HG02870 (cell line): ENCODE results near the gene PIGB.
A peak's percentile ranks its signal among the peaks of the same experiment; 100 is the strongest.
"Not testable (repeated sequence)": the region's sequence is repeated elsewhere in the genome, so short reads cannot be mapped to it uniquely, and the experiment has no call there.

Experiments
- ATAC-seq: cut with Tn5 transposase; IDR thresholded peaks from one replicate; pipeline ENCODE4 v1.9.1; 2021; ENCODE audit warnings: mild to moderate bottlenecking, moderate library complexity; ENCODE audit not compliant: unreplicated experiment

PIGB gene

GRCh38 chr15:55318588-55319494 lies at the start of gene PIGB, which contains the start of gene PIGBOS1:
PIGB (plus strand) TSS chr15:55319222; CDS start chr15:55319251, 29 bp downstream.
PIGBOS1 (minus strand) TSS chr15:55319123; CDS start chr15:55317792, 1,331 bp downstream.
- ATAC-seq: peak; percentile 89

GRCh38 chr15:55270291-55270690 lies 48.7 kb upstream of the PIGB start:
- ATAC-seq: no peak

- no peak for ATAC-seq
These were observed 42.7 kb upstream of the PIGB start for GRCh38 chr15:55276324-55276723.

GRCh38 chr15:55277116-55277564 lies 41.9 kb upstream of the PIGB start:
- ATAC-seq: peak; percentile 54

- ATAC-seq: no peak
These were observed 41.3 kb upstream of the PIGB start for GRCh38 chr15:55277715-55278114.

GRCh38 chr15:55279100-55279745 lies 39.8 kb upstream of the PIGB start:
- no peak for ATAC-seq

- ATAC-seq: peak; percentile 88
These were observed 39.2 kb upstream of the PIGB start for GRCh38 chr15:55279746-55280351.

GRCh38 chr15:55280589-55280988 lies 38.4 kb upstream of the PIGB start:
- ATAC-seq: not testable (repeated sequence)

- ATAC-seq: no peak
These were observed 37.3 kb upstream of the PIGB start for GRCh38 chr15:55281517-55282228.

GRCh38 chr15:55282284-55282833 lies 36.7 kb upstream of the PIGB start:
- no peak for ATAC-seq

GRCh38 chr15:55283379-55284147 lies 35.5 kb upstream of the PIGB start:
- no peak for ATAC-seq

- ATAC-seq: no peak
These were observed 34.6 kb upstream of the PIGB start for GRCh38 chr15:55284426-55284825.

GRCh38 chr15:55286442-55287189 lies 32.4 kb upstream of the PIGB start:
- ATAC-seq: not testable (repeated sequence)

GRCh38 chr15:55288006-55288717 lies 30.9 kb upstream of the PIGB start:
- ATAC-seq: no peak

GRCh38 chr15:55289011-55289745 lies 29.8 kb upstream of the PIGB start:
- peak; percentile 29 for ATAC-seq

GRCh38 chr15:55289746-55290527 lies 29.1 kb upstream of the PIGB start, which contains the start of gene RAB27A:
RAB27A (minus strand) TSS chr15:55289813; CDS start chr15:55234934, 54,879 bp downstream.
- ATAC-seq: peak; percentile 58
